DOHH2 (cell line): ENCODE results near the gene ZNF319.

Experiments used
- H3F3A ChIP-seq: fragments of 200-600 bp; sonication (generic), shearing (Covaris generic); 2 replicates; pipeline ENCODE4 v1.6.0; 2016; ENCODE audit warnings: antibody characterized with exemption, mild to moderate bottlenecking; ENCODE audit not compliant: control insufficient read depth, insufficient read depth
- H3K27ac ChIP-seq: fragments of 200-600 bp; sonication (generic); 2 replicates; pipeline ENCODE4 v1.5.1; 2014; ENCODE audit warnings: low read depth, mild to moderate bottlenecking, low read length, moderate library complexity
- H3K27me3 ChIP-seq: fragments of 200-600 bp; sonication (generic); 2 replicates; pipeline ENCODE4 v1.6.1; 2014; ENCODE audit warnings: mild to moderate bottlenecking, low read length, mixed read lengths; ENCODE audit not compliant: control insufficient read depth
- H3K36me3 ChIP-seq: fragments of 200-600 bp; sonication (generic); 2 replicates; pipeline ENCODE4 v1.6.1; 2014; ENCODE audit warnings: mild to moderate bottlenecking, low read length, moderate library complexity, mixed read lengths; ENCODE audit not compliant: control insufficient read depth
- H3K4me1 ChIP-seq: fragments of 200-600 bp; sonication (generic); 2 replicates; pipeline ENCODE4 v1.6.1; 2014; ENCODE audit warnings: mild to moderate bottlenecking, low read length, mixed read lengths; ENCODE audit not compliant: control insufficient read depth
- H3K4me2 ChIP-seq: fragments of 200-600 bp; sonication (generic); 2 replicates; pipeline ENCODE4 v1.6.0; 2014; ENCODE audit warnings: mild to moderate bottlenecking, low read length, moderate library complexity
- H3K4me3 ChIP-seq: fragments of 200-600 bp; sonication (generic); 2 replicates; pipeline ENCODE4 v1.5.1; 2014; ENCODE audit warnings: mild to moderate bottlenecking, low read length, mixed read lengths
- H3K79me2 ChIP-seq: fragments of 200-600 bp; sonication (generic); 2 replicates; pipeline ENCODE4 v1.6.1; 2014; ENCODE audit warnings: mild to moderate bottlenecking, low read length, mixed read lengths; ENCODE audit not compliant: control insufficient read depth
- H3K9me2 ChIP-seq: fragments of 200-600 bp; sonication (generic); replicated peaks from 2 replicates; pipeline ENCODE4 v1.6.1; 2014; ENCODE audit warnings: mild to moderate bottlenecking, low read length, mixed read lengths; ENCODE audit not compliant: control insufficient read depth
- H3K9me3 ChIP-seq: fragments of 200-600 bp; sonication (generic); 2 replicates; pipeline ENCODE4 v1.6.1; 2014; ENCODE audit warnings: antibody characterized with exemption, low read length, mixed read lengths; ENCODE audit not compliant: control insufficient read depth, insufficient read depth
- H4K20me1 ChIP-seq: fragments of 200-600 bp; sonication (generic); 2 replicates; pipeline ENCODE4 v1.6.0; 2014; ENCODE audit warnings: low read depth, mild to moderate bottlenecking, antibody characterized with exemption, low read length, moderate library complexity; ENCODE audit not compliant: control insufficient read depth, insufficient read depth
- EZH2phosphoT487 ChIP-seq: fragments of 200-600 bp; sonication (generic); IDR thresholded peaks from 2 replicates; pipeline ENCODE4 v1.6.1; 2017; ENCODE audit warnings: borderline replicate concordance, mild to moderate bottlenecking, antibody characterized with exemption, low read length, moderate library complexity, mixed read lengths
- TF ChIP-seq, protein P1 (sequence below): fragments of 200-600 bp; sonication (generic); IDR thresholded peaks from one replicate; pipeline ENCODE4 v1.5.1; 2014; ENCODE audit warnings: antibody characterized with exemption, mild to moderate bottlenecking, low read depth, low read length; ENCODE audit not compliant: poor library complexity, severe bottlenecking

ZNF319 gene

GRCh38 chr16:57969451-57970123 is 30.9 kb downstream of the ZNF319 start:
- H3K9me2 ChIP-seq = no peaks in the 10 kb centered on the region
- no peaks in the 10 kb centered on the region for H3K79me2 ChIP-seq
- H3K27ac ChIP-seq = no peak overlapping the region
- TF ChIP-seq, protein P1, sequence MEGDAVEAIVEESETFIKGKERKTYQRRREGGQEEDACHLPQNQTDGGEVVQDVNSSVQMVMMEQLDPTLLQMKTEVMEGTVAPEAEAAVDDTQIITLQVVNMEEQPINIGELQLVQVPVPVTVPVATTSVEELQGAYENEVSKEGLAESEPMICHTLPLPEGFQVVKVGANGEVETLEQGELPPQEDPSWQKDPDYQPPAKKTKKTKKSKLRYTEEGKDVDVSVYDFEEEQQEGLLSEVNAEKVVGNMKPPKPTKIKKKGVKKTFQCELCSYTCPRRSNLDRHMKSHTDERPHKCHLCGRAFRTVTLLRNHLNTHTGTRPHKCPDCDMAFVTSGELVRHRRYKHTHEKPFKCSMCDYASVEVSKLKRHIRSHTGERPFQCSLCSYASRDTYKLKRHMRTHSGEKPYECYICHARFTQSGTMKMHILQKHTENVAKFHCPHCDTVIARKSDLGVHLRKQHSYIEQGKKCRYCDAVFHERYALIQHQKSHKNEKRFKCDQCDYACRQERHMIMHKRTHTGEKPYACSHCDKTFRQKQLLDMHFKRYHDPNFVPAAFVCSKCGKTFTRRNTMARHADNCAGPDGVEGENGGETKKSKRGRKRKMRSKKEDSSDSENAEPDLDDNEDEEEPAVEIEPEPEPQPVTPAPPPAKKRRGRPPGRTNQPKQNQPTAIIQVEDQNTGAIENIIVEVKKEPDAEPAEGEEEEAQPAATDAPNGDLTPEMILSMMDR = no peak
- TF ChIP-seq EZH2phosphoT487 = no peak
- peaks cover 10% of the 10 kb centered on the region for H3K27me3 ChIP-seq
- H3K9me3 ChIP-seq = no peaks in the 10 kb centered on the region
- no peaks in the 10 kb centered on the region for H3K4me1 ChIP-seq
- no peak overlapping the region for H3K4me3 ChIP-seq
- H4K20me1 ChIP-seq = no peaks in the 10 kb centered on the region; the same call in 1 of the 2 replicates
- H3F3A ChIP-seq = no peaks in the 10 kb centered on the region
- H3K36me3 ChIP-seq = no peaks in the 10 kb centered on the region
- H3K4me2 ChIP-seq = no peak overlapping the region

DNA sequence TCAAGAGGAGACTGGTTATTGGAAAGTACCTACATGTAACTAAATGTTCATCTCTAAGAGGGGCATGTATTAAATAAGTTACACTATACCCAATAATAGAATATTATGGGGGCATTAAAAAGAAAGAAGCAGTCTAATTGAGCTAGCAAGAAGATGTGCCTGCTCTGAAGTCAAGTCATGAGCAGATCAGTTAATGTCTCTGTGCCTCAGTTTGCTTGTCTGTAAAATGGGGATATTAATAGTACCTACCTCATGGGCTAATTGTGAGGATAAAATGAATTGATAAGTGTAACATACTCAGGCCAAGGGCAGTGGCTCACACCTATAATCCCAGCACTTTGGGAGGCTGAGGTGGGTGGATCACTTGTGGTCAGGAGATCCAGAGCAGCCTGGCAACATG is 32.6 kb downstream of the ZNF319 start:
- H3K9me3 ChIP-seq = no peaks in the 10 kb centered on the region
- H3K4me3 ChIP-seq = no peak overlapping the region
- TF ChIP-seq, protein P1 = no peak
- no peak for TF ChIP-seq EZH2phosphoT487
- no peaks in the 10 kb centered on the region; the same call in 1 of the 2 replicates for H4K20me1 ChIP-seq
- H3K27ac ChIP-seq = no peak overlapping the region
- no peaks in the 10 kb centered on the region for H3K4me1 ChIP-seq
- H3K36me3 ChIP-seq = no peaks in the 10 kb centered on the region
- peaks cover 10% of the 10 kb centered on the region for H3K27me3 ChIP-seq
- H3K9me2 ChIP-seq = no peaks in the 10 kb centered on the region
- no peaks in the 10 kb centered on the region for H3K79me2 ChIP-seq
- H3K4me2 ChIP-seq = no peak overlapping the region
- no peaks in the 10 kb centered on the region for H3F3A ChIP-seq

GRCh38 chr16:57966986-57967385 is 33.5 kb downstream of the ZNF319 start:
- no peak for TF ChIP-seq EZH2phosphoT487
- TF ChIP-seq, protein P1 = no peak

More at GRCh38 chr16:57966986-57967385, 33.5 kb downstream of the ZNF319 start:
- no peaks in the 10 kb centered on the region for H3K36me3 ChIP-seq
- peaks cover 5% of the 10 kb centered on the region for H3K27me3 ChIP-seq
- H3K9me3 ChIP-seq = no peaks in the 10 kb centered on the region
- no peaks in the 10 kb centered on the region for H3K9me2 ChIP-seq
- H4K20me1 ChIP-seq = no peaks in the 10 kb centered on the region; the same call in 1 of the 2 replicates
- H3F3A ChIP-seq = no peaks in the 10 kb centered on the region
- H3K4me2 ChIP-seq = no peak overlapping the region
- no peaks in the 10 kb centered on the region for H3K4me1 ChIP-seq
- H3K79me2 ChIP-seq = no peaks in the 10 kb centered on the region
- H3K4me3 ChIP-seq = no peak overlapping the region
- no peak overlapping the region for H3K27ac ChIP-seq
